Neural progenitor cell (in vitro differentiated cells): ENCODE results near the gene TBC1D10A. TPM values are rescaled to one million over a fixed set of nuclear protein-coding genes. Genes with fewer than 3 reads are reported as not detected.

Experiments used
- DNase-seq: peaks from one replicate; pipeline ENCODE4 v3.0.0-alpha.2; 2016; ENCODE audit warnings: low spot score
- H2AFZ ChIP-seq: fragments of 200-600 bp; sonication (generic); replicated peaks from 2 replicates; pipeline ENCODE4 v1.6.1; 2016; ENCODE audit warnings: antibody characterized with exemption
- H3F3A ChIP-seq: fragments of 200-600 bp; sonication (generic); 2 replicates; pipeline ENCODE4 v1.6.1; 2016; ENCODE audit warnings: antibody characterized with exemption, low read depth
- H3K27ac ChIP-seq: fragments of 200-600 bp; sonication (generic); 2 replicates; pipeline ENCODE4 v1.5.1; 2016; ENCODE audit warnings: mild to moderate bottlenecking
- H3K27me3 ChIP-seq: fragments of 200-600 bp; sonication (generic); 2 replicates; pipeline ENCODE4 v1.6.1; 2016; ENCODE audit warnings: mild to moderate bottlenecking, moderate library complexity
- H3K36me3 ChIP-seq: fragments of 200-600 bp; sonication (generic); 2 replicates; pipeline ENCODE4 v1.5.1; 2016
- H3K4me1 ChIP-seq: fragments of 200-600 bp; sonication (generic); 2 replicates; pipeline ENCODE4 v1.6.1; 2016; ENCODE audit warnings: mixed run types
- H3K4me2 ChIP-seq: fragments of 200-600 bp; sonication (generic); 2 replicates; pipeline ENCODE4 v1.6.1; 2016
- H3K4me3 ChIP-seq: fragments of 200-600 bp; sonication (generic); 2 replicates; pipeline ENCODE4 v1.5.1; 2016
- H3K79me2 ChIP-seq: fragments of 200-600 bp; sonication (generic); 2 replicates; pipeline ENCODE4 v1.6.1; 2016; ENCODE audit warnings: low read depth
- H3K9ac ChIP-seq: fragments of 200-600 bp; sonication (generic); 2 replicates; pipeline ENCODE4 v1.6.1; 2016
- H3K9me3 ChIP-seq: fragments of 200-600 bp; sonication (generic); 2 replicates; pipeline ENCODE4 v1.5.1; 2016; ENCODE audit warnings: low read depth
- H4K20me1 ChIP-seq: fragments of 200-600 bp; sonication (generic); 2 replicates; pipeline ENCODE4 v1.6.1; 2016; ENCODE audit warnings: low read depth
- H3K27ac Mint-ChIP-seq: 3 replicates; pipeline ENCODE4 v1.8.0; 2021; ENCODE audit warnings: mixed read lengths
- H3K27me3 Mint-ChIP-seq: 2 replicates; pipeline ENCODE4 v1.8.0; 2022; ENCODE audit warnings: low read depth, mild to moderate bottlenecking, inconsistent platforms, moderate library complexity, mixed read lengths; ENCODE audit not compliant: insufficient read depth
- H3K36me3 Mint-ChIP-seq: 3 replicates; pipeline ENCODE4 v1.8.0; 2021; ENCODE audit warnings: mixed read lengths
- H3K4me1 Mint-ChIP-seq: 3 replicates; pipeline ENCODE4 v1.8.0; 2021; ENCODE audit warnings: mixed read lengths
- H3K4me3 Mint-ChIP-seq: 3 replicates; pipeline ENCODE4 v1.8.0; 2021; ENCODE audit warnings: mild to moderate bottlenecking, moderate library complexity, mixed read lengths
- H3K9me3 Mint-ChIP-seq: 3 replicates; pipeline ENCODE4 v1.8.0; 2020; ENCODE audit warnings: mixed read lengths
- EZH2 ChIP-seq: fragments of 200-600 bp; sonication (generic); IDR thresholded peaks from 2 replicates; pipeline ENCODE4 v1.6.1; 2017; ENCODE audit warnings: antibody characterized with exemption, mild to moderate bottlenecking, moderate library complexity
- EZH2phosphoT487 ChIP-seq: fragments of 200-600 bp; sonication (generic); IDR thresholded peaks from 2 replicates; pipeline ENCODE4 v1.6.1; 2017; ENCODE audit warnings: antibody characterized with exemption
- total RNA-seq: library from RNA; depleted of rRNA; stranded (reverse); fragments of >200 nt; gene quantifications from 2 replicates; pipeline ENCODE4 v1.2.3, GENCODE V29; 2015; ENCODE audit warnings: low replicate concordance
- TF ChIP-seq, protein P1 (sequence below): fragments of 200-600 bp; sonication (generic); IDR thresholded peaks from 2 replicates; pipeline ENCODE4 v1.5.1; 2017; ENCODE audit warnings: antibody characterized with exemption, mild to moderate bottlenecking

TBC1D10A gene
- total RNA-seq, 1 donor from 2014 or later: 6.2 TPM

DNA sequence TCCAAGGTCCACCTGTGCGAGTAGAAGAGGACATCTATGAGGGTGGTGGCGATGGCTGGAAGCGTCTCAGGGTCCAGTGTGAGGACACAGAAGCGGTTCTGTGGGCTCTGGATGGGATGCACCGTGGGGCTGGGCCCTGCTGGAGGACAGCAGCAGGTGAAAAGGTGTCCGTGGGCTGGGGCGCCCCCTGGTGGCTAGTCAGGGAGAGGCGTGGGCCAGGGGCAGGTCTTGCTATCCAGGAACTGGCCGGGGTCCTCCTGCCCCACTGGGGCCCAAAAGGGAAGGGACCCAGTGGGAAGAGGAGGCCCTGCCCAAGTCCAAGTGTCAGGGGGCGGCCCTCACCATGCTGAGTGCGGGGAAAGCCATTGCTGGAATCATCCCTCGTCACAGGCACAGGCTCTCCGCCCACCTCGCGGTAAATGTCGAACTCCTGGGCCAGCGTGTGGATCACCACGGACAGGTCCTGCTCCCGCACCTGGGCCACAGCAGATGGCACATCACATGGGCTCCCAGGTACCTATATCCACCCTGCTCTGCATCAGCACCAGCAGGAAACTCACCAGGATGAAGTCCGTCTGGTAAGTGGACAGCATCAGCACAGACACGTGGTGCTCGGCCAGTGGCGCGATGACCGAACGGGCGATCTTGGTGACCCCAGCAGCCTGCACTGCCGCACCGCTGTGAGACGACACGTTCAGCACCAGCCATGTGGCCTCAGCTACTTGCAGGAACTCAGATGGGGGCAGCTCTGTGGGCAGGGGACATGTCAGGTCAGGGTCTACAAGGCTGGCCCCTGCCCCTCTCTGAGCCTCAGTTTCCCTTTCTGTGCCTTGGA lies 39.7 kb downstream of the TBC1D10A start:
- H4K20me1 ChIP-seq: no peaks in the 10 kb centered on the region
- Mint-ChIP-seq H3K27ac (no peak overlapping the region), H3K27me3 (peaks cover 4% of the 10 kb centered on the region), H3K4me1 (peaks cover 5% of the 10 kb centered on the region), H3K4me3 (no peak overlapping the region), H3K9me3 (no peaks in the 10 kb centered on the region), H3K36me3 (no peaks in the 10 kb centered on the region)
- no peak overlapping the region for H2AFZ ChIP-seq
- H3K4me1 ChIP-seq: peaks cover 17% of the 10 kb centered on the region
- H3K79me2 ChIP-seq: no peaks in the 10 kb centered on the region
- no peak overlapping the region for H3K4me3 ChIP-seq
- H3K36me3 ChIP-seq: no peaks in the 10 kb centered on the region
- no peak overlapping the region for H3K4me2 ChIP-seq
- peaks cover 33% of the 10 kb centered on the region for H3F3A ChIP-seq
- no peak for TF ChIP-seq EZH2
- TF ChIP-seq, protein P1, sequence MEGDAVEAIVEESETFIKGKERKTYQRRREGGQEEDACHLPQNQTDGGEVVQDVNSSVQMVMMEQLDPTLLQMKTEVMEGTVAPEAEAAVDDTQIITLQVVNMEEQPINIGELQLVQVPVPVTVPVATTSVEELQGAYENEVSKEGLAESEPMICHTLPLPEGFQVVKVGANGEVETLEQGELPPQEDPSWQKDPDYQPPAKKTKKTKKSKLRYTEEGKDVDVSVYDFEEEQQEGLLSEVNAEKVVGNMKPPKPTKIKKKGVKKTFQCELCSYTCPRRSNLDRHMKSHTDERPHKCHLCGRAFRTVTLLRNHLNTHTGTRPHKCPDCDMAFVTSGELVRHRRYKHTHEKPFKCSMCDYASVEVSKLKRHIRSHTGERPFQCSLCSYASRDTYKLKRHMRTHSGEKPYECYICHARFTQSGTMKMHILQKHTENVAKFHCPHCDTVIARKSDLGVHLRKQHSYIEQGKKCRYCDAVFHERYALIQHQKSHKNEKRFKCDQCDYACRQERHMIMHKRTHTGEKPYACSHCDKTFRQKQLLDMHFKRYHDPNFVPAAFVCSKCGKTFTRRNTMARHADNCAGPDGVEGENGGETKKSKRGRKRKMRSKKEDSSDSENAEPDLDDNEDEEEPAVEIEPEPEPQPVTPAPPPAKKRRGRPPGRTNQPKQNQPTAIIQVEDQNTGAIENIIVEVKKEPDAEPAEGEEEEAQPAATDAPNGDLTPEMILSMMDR: peak; percentile 83
- no peak for TF ChIP-seq EZH2phosphoT487
- H3K27me3 ChIP-seq: no peaks in the 10 kb centered on the region
- no peak overlapping the region for H3K9ac ChIP-seq
- no peak overlapping the region for H3K27ac ChIP-seq
- DNase-seq: peak; percentile 74
- no peaks in the 10 kb centered on the region for H3K9me3 ChIP-seq

DNA sequence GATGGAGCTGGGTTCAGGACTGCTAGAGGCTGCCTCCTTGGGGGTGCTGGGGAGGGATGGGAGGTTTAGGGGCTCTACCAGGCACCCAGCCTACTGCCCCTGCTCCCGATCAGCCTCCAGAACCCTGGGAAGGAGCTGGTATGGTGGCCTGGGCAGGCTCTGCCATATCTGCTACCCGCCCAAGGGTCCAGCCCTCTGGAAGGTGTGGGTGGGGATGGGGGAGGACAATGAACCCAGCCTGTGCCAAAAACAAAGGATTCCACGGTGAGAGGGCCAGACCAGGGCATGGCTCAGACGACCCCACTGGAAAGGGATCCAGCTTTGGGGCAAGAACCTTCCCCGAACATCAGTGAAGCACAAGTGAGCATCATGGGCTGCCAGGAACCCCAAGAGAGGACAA lies 40.4 kb downstream of the TBC1D10A start:
- Mint-ChIP-seq H3K36me3 (no peaks in the 10 kb centered on the region), H3K27me3 (peaks cover 4% of the 10 kb centered on the region), H3K27ac (no peak overlapping the region), H3K9me3 (no peaks in the 10 kb centered on the region), H3K4me1 (peaks cover 5% of the 10 kb centered on the region), H3K4me3 (no peak overlapping the region)
- Histone ChIP-seq H3K9me3 (no peaks in the 10 kb centered on the region), H3K36me3 (no peaks in the 10 kb centered on the region), H3K4me1 (peaks cover 17% of the 10 kb centered on the region), H3F3A (peaks cover 33% of the 10 kb centered on the region), H3K9ac (no peak overlapping the region), H3K4me3 (no peak overlapping the region), H3K27me3 (no peaks in the 10 kb centered on the region), H3K27ac (no peak overlapping the region), H4K20me1 (no peaks in the 10 kb centered on the region), H3K4me2 (no peak overlapping the region), H2AFZ (no peak overlapping the region), H3K79me2 (no peaks in the 10 kb centered on the region)
- no peak for DNase-seq
- TF ChIP-seq, protein P1: no peak
- TF ChIP-seq EZH2 (no peak), EZH2phosphoT487 (no peak)

- no peaks in the 10 kb centered on the region for H3K27me3 ChIP-seq
Observed at GRCh38 chr22:30285846-30286200, 40.9 kb downstream of the TBC1D10A start.

More at GRCh38 chr22:30285846-30286200, 40.9 kb downstream of the TBC1D10A start:
- no peak overlapping the region for H2AFZ ChIP-seq
- no peaks in the 10 kb centered on the region for H3K79me2 ChIP-seq
- no peak overlapping the region for H3K4me2 ChIP-seq
- Mint-ChIP-seq H3K9me3 (no peaks in the 10 kb centered on the region), H3K36me3 (no peaks in the 10 kb centered on the region), H3K4me3 (no peak overlapping the region), H3K27me3 (peaks cover 4% of the 10 kb centered on the region), H3K27ac (no peak overlapping the region), H3K4me1 (peaks cover 5% of the 10 kb centered on the region)
- TF ChIP-seq, protein P1: no peak
- no peak for TF ChIP-seq EZH2
- no peak for TF ChIP-seq EZH2phosphoT487
- no peak overlapping the region for H3K4me3 ChIP-seq
- H4K20me1 ChIP-seq: no peaks in the 10 kb centered on the region
- no peak for DNase-seq
- no peaks in the 10 kb centered on the region for H3K36me3 ChIP-seq
- peaks cover 16% of the 10 kb centered on the region for H3K4me1 ChIP-seq
- no peaks in the 10 kb centered on the region for H3K9me3 ChIP-seq
- peaks cover 32% of the 10 kb centered on the region for H3F3A ChIP-seq
- H3K9ac ChIP-seq: no peak overlapping the region
- no peak overlapping the region for H3K27ac ChIP-seq
